Sigmoid colon (tissue), 3 donors: ENCODE data around the gene CDC42BPB.
"Not testable (repeated sequence)": the region's sequence is repeated elsewhere in the genome, so short reads cannot be mapped to it uniquely, and the experiment has no call there.

ENCODE experiments used
- POLR2A ChIP-seq, 2 donors: fragments of 450-650 bp; IDR thresholded peaks; one replicate each; pipeline ENCODE4 v1.6.1; 2016; ENCODE audit warnings: antibody characterized with exemption in 2 of 2, mild to moderate bottlenecking in 2 of 2, moderate library complexity in 2 of 2
- TF ChIP-seq, protein P1 (sequence below), 4 experiments: fragments of 450-650 bp in 3 of 4; fragments of 200-600 bp in 1 of 4; IDR thresholded peaks; one replicate each; pipeline ENCODE4 v1.5.1; 2016 to 2019; ENCODE audit warnings: antibody characterized with exemption in 4 of 4, mild to moderate bottlenecking in 3 of 4, moderate library complexity in 2 of 4

DNA sequence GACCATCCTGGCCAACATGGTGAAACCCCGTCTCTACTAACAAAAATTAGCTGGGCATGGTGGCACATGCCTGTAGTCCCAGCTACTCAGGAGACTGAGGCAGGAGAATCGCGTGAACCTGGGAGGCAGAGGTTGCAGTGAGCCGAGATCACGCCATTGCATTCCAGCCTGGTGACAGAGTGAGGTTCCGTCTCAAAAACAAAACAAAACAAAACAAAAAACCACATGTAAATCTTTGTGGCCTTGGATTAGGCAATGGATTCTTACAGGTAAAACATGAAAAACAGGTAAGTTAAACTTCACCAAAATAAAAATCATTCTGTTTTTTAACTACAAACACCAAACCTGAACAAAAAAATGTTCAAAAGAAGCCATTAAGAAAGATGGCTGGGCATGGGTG, 31.2 kb downstream of the CDC42BPB start:
- TF ChIP-seq, protein P1, sequence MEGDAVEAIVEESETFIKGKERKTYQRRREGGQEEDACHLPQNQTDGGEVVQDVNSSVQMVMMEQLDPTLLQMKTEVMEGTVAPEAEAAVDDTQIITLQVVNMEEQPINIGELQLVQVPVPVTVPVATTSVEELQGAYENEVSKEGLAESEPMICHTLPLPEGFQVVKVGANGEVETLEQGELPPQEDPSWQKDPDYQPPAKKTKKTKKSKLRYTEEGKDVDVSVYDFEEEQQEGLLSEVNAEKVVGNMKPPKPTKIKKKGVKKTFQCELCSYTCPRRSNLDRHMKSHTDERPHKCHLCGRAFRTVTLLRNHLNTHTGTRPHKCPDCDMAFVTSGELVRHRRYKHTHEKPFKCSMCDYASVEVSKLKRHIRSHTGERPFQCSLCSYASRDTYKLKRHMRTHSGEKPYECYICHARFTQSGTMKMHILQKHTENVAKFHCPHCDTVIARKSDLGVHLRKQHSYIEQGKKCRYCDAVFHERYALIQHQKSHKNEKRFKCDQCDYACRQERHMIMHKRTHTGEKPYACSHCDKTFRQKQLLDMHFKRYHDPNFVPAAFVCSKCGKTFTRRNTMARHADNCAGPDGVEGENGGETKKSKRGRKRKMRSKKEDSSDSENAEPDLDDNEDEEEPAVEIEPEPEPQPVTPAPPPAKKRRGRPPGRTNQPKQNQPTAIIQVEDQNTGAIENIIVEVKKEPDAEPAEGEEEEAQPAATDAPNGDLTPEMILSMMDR (IDR thresholded peaks at IDR 0.05), result not testable (repeated sequence)
- not testable (repeated sequence) for TF ChIP-seq POLR2A (IDR thresholded peaks at IDR 0.05)
